Retinal pigment epithelial cell (primary cell): ENCODE data around the gene CCDC50.

Experiments
- DNase-seq: peaks from one replicate; pipeline ENCODE4 v3.0.0-alpha.2; 2010; ENCODE audit warnings: low read depth
- H3K4me3 ChIP-seq: 2 replicates; pipeline ENCODE4 v1.5.1; 2011; ENCODE audit warnings: mild to moderate bottlenecking, low read length, control low read depth, moderate library complexity
- CTCF ChIP-seq: conservative IDR thresholded peaks from 2 replicates; pipeline ENCODE4 v1.5.1; 2011; ENCODE audit warnings: low read depth, low read length, control low read depth, inconsistent platforms

CCDC50 gene

DNA sequence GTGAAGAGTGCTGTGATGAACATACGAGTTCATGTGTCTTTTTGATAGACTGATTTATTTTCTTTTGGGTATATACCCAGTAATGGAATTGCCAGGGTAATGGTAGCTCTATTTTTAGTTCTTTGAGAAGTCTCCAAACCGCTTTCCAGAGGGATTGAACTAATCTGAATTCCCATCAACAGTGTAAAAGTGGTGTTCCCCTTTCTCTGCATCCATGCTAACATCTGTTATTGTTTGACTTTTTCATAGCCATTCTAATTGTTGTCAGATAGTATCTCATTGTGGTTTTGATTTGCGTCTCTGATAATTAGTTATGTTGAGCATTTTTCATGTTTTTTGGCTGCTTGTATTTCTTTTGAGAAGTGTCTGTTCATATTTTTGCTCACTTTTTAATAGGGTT is 55.9 kb downstream of the CCDC50 start:
- no peak overlapping the region for H3K4me3 ChIP-seq
- no peak for TF ChIP-seq CTCF
- no peak for DNase-seq

GRCh38 chr3:191387441-191388077 is 58.4 kb downstream of the CCDC50 start:
- DNase-seq, result no peak
- no peak overlapping the region for H3K4me3 ChIP-seq
- TF ChIP-seq CTCF, result no peak

DNA sequence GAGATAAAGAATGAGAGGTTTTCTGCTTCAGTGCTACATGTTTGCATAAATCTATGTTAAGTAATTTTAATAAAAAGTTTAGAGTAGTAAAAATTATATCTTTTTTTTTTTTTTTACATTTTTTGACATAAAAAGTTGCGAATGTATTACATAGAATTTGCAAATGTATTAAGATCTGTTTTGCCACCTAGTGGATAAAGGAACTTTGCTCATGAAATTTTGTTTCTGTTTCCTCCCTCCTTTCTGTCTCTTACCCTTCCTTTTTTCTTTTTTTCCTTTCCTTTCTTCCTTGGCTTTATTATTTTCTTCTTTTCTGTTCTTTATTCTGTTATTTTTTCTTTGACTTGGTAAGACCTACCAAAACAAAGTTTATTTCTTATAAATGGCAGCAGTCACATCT is 59.6 kb downstream of the CCDC50 start:
- no peak overlapping the region for H3K4me3 ChIP-seq
- TF ChIP-seq CTCF, result peak; percentile 30
- DNase-seq, result no peak

GRCh38 chr3:191390580-191390979 is 61.4 kb downstream of the CCDC50 start:
- TF ChIP-seq CTCF, result no peak
- H3K4me3 ChIP-seq, result no peak overlapping the region
- DNase-seq, result no peak

GRCh38 chr3:191391861-191392808 is 62.9 kb downstream of the CCDC50 start:
- no peak for DNase-seq
- TF ChIP-seq CTCF, result no peak
- H3K4me3 ChIP-seq, result no peak overlapping the region

- no peak for TF ChIP-seq CTCF
- H3K4me3 ChIP-seq, result no peak overlapping the region
- DNase-seq, result no peak
These were observed 64.0 kb downstream of the CCDC50 start for GRCh38 chr3:191393146-191393545.
